ENCODE measurements around the gene CD44.

CD44 gene

DNA sequence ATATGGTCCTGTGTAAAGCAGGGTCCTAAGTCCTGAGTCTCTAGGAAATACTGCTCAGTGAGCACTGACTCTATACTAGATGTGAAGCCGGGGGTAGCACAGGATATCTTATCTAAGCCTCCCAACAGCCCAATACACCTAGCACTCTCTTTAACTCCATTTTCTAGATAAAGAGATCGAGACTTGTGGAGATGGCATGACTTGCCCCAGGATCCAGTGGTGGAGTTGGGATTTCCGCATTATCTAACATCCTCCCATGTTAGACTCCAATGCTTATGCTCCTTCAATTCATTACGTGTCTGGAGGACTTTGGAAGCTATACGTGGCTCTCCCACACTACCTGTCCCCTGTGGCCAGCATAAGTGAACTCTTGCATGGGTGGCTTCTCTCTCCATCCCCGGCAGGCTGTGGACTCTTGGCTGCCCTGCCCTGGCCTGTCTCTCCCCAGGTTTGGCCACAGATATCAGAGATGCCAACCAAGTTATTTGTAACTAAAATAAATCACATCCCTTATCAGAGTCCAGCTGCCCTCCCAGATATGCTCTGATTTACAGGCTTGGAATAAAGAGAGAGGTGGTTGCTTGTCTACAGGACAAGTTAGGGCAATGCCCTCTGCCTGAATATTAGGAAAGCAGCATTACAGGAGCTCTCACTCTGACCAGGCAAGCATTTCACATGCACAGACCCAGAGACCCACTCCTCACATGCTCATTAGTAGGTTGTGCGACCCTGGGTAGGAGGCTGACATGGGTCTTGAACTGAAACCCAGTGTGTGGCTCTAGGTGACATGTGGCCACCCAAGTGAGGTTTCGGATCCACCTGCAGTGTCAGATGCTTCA, 4.5 kb downstream of the CD44 start:
- TF ChIP-seq CTCF (IDR thresholded peaks at IDR 0.05), result no peak

DNA sequence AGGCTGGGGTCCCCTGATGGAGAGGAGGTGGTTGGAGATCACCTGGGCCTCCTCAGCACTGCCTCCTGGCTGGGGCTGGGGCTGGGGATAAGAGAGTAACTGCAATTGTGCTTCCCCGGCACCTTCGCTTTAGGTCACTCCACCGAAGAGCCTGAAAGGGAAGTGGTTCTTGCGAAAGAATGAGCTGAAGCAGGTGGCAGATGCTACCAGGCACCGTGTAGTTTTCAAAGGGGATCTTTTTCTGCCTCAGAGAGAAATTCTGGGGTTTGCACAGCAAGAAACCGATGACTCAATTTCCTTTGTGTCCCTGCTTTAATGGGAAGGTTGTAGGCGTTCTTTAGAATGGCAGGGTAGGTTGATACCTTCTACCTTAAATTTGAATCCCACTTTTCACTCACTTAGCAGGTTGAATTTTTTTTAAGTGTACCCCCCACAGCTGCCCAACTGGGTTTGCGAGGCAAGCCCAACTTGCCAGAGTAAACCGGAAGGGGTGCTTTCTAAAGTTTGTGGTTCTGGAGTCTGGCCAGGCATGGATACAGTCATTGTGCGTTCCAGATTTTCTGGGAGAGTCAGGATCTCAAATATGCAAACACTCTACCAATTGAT, 5.3 kb downstream of the CD44 start:
- no peak for TF ChIP-seq CTCF (IDR thresholded peaks at IDR 0.05)

DNA sequence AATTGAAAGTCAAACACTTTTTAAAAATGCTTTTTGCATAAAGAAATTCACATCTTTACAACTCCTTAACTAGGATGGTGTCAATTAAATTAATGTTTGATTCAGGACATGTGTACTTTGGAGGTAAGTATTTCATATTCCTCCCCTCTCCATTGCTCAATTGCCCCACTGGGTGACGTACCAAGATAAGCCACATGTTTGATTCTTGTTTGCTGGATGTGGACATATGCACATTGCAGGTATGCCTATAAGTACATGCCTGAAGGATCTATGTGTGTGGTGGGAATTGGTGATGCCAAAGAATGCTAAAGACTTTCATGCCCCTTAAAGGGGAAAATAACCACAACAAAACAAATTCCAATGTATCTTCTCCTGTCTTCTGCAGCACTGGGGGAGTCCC, 5.8 kb downstream of the CD44 start:
- TF ChIP-seq CTCF (IDR thresholded peaks at IDR 0.05), result no peak

GRCh38 chr11:35145271-35145670, 6.3 kb downstream of the CD44 start:
- TF ChIP-seq CTCF (IDR thresholded peaks at IDR 0.05), result no peak

DNA sequence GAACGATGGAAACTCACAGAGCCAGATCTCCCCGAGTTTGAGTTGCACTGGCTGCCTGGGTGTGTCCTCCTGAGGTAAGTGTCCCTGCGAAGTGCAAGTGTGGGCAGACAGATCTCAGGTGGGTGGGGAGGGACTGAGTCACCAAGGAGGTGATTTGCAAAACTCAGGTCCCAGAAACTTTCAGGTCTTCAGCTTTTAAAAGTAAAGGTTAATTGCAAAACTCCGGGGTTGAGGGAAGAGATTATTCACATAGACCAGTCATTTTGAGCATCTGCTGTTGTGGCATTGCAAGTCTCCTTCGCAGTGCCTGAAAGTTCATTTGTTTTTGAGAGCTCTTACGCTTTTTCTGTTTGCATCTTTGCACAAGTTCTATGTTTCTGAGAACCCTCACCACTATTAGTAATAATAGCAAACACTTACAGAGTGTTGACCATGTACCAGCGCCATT, 7.1 kb downstream of the CD44 start:
- no peak for TF ChIP-seq CTCF (IDR thresholded peaks at IDR 0.05)

DNA sequence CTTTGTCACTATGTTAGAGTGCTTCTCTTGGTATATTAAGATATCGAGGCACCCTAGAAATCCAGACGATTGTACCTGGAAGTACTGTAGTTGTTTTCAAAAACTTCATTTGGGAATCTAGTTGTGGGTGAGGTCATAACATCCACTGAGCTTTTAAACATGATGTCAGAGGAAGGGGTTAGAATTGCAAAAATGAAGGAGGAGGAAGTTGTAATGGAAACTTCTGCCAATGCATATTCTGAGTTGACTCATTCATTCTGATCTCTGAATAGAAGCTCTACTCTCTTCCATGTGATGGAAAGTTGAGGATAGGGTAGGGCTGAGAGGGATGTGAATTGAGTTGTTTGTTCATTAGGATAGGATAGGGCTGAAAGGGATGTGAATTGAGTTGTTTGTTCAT, 7.7 kb downstream of the CD44 start:
- TF ChIP-seq CTCF (IDR thresholded peaks at IDR 0.05), result no peak

DNA sequence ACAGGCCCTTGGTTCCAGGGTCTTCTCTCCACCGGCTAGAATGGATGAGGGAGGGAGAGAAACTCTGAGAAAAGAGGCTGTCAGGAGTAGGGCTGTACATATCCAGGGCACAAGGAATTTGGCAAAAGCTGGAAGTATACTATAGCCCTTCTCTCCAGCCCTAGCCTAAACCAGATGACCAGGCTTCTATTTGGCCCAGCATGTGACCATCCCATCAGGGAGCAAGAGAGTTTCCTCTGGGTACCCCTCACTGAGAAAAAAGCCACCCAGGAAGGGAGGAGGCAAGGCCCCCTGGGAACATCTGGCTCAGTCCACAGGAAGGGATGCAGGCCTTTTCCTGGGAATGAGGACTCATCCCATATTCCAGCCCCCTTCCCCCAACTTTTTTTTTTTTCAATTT, 8.3 kb downstream of the CD44 start:
- no peak for TF ChIP-seq CTCF (IDR thresholded peaks at IDR 0.05)
